GM12872 (cell line): ENCODE data around the gene KCNK1.

Source experiments
- TF ChIP-seq, protein P1 (sequence below): IDR thresholded peaks from 3 replicates; pipeline ENCODE4 v1.5.1; 2011; ENCODE audit warnings: low read depth, mild to moderate bottlenecking, low read length, moderate library complexity; ENCODE audit not compliant: insufficient read depth

KCNK1 gene

GRCh38 chr1:233677690-233678354 lies 63.9 kb downstream of the KCNK1 start:
- TF ChIP-seq, protein P1, sequence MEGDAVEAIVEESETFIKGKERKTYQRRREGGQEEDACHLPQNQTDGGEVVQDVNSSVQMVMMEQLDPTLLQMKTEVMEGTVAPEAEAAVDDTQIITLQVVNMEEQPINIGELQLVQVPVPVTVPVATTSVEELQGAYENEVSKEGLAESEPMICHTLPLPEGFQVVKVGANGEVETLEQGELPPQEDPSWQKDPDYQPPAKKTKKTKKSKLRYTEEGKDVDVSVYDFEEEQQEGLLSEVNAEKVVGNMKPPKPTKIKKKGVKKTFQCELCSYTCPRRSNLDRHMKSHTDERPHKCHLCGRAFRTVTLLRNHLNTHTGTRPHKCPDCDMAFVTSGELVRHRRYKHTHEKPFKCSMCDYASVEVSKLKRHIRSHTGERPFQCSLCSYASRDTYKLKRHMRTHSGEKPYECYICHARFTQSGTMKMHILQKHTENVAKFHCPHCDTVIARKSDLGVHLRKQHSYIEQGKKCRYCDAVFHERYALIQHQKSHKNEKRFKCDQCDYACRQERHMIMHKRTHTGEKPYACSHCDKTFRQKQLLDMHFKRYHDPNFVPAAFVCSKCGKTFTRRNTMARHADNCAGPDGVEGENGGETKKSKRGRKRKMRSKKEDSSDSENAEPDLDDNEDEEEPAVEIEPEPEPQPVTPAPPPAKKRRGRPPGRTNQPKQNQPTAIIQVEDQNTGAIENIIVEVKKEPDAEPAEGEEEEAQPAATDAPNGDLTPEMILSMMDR: no peak

DNA sequence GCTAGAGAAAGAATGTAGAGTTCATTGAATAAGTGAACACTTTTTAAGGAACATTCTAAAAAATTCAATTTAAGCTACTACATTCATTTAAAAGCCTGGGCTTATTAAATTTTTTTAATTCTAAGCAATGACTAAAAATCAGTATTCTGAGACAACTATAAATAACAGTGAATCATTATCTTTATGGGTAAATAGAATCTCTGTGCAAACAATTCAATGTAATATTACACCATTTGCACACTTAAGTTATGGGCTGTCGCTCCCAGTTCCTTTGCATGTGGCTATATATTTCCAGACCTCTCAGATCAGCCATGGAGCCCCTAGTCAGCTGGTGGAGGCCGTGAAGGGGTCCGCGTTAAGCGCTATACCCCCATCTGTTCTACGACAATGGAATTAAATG lies 65.1 kb downstream of the KCNK1 start:
- TF ChIP-seq, protein P1: no peak

- TF ChIP-seq, protein P1: no peak
Measured at GRCh38 chr1:233679591-233680373, 65.9 kb downstream of the KCNK1 start.

GRCh38 chr1:233681285-233681684 lies 67.4 kb downstream of the KCNK1 start:
- TF ChIP-seq, protein P1: no peak

GRCh38 chr1:233689017-233689747 lies 75.3 kb downstream of the KCNK1 start:
- TF ChIP-seq, protein P1: no peak

DNA sequence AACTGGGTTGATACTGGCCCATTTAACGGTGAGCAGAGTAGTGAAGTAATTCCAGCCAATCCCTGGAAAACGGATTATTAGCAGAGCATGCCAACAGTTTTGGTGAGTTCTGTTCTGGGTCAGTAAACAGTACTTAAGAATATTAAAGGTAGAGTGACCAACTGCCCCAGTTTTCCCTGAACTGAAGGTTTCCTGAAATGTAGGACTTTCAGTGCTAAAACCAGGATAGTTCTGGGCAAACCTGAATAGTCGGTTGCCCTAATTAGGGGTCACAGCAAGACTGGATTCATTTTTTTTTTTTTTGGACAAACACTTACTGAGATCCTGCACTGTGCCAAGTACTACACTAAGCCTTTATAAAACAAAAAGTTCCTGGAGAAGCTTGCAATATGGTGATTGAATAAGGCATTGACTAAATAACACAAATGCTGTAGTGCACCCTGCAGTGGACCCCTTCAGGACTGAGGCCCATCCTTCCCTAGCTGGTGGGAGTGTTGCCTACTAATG lies 75.9 kb downstream of the KCNK1 start:
- TF ChIP-seq, protein P1: no peak

DNA sequence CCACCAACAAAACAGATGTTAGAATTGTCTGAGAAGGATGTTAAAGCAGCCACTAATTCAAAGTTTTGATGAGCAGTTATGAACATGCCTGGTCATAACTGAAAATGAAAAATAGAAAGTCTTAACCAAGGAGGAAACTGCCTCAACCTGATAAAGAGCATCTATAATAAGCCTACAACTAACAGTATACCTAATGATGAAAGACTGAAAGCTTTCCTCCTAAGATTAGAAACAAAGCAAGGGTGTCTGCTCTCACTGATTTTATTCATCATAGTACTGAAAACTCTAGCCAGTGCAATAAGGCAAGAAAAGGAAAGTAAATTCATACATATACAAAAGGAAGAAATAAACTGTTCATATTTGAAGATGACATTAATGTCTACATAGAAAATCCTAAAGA lies 82.0 kb downstream of the KCNK1 start:
- TF ChIP-seq, protein P1: no peak
